HepG2 (cell line): ENCODE data around the gene NBR1. TPM values are rescaled to one million over a fixed set of nuclear protein-coding genes. Genes with fewer than 3 reads are reported as not detected.

ENCODE experiments used
- DBP ChIP-seq: sonication (generic); formaldehyde crosslinking; IDR thresholded peaks from 2 replicates; pipeline ENCODE4 v1.4.0; 2020; ENCODE audit warnings: missing genetic modification reagents; ENCODE audit errors: not compliant biosample characterization
- IKZF1 ChIP-seq: fragments of 450-650 bp; IDR thresholded peaks from 2 replicates; pipeline ENCODE4 v1.7.1; 2016
- JDP2 ChIP-seq: sonication (generic); formaldehyde crosslinking; IDR thresholded peaks from 2 replicates; pipeline ENCODE4 v1.8.1; 2022; ENCODE audit warnings: missing genetic modification reagents, borderline replicate concordance
- NKX3-1 ChIP-seq: sonication (generic); formaldehyde crosslinking; IDR thresholded peaks from 2 replicates; pipeline ENCODE4 v1.5.0; 2020; ENCODE audit warnings: missing genetic modification reagents
- PHF5A ChIP-seq: IDR thresholded peaks from one replicate; pipeline ENCODE4 v1.6.1; 2018; ENCODE audit warnings: low read depth, missing genetic modification reagents; ENCODE audit not compliant: unreplicated experiment
- RFX3 ChIP-seq: IDR thresholded peaks from 2 replicates; pipeline ENCODE4 v1.6.1; 2016; ENCODE audit warnings: missing biosample characterization, missing genetic modification reagents
- RXRA ChIP-seq: sonication (generic); formaldehyde crosslinking; IDR thresholded peaks from 2 replicates; pipeline ENCODE4 v1.5.1; 2020; ENCODE audit warnings: missing genetic modification reagents
- SOX6 ChIP-seq, 2 experiments: fragments of 450-650 bp in 1 of 2; sonication (generic) in 1 of 2; formaldehyde crosslinking in 1 of 2; IDR thresholded peaks; 2 replicates each; pipeline versions ENCODE4 v1.4.0 to v1.6.1; 2017 to 2020; ENCODE audit warnings: antibody characterized with exemption in 1 of 2, mild to moderate bottlenecking in 1 of 2, missing genetic modification reagents in 1 of 2
- SP4 ChIP-seq: sonication (generic); formaldehyde crosslinking; IDR thresholded peaks from 2 replicates; pipeline ENCODE4 v1.8.1; 2023; ENCODE audit warnings: mild to moderate bottlenecking, missing genetic modification reagents
- SRF ChIP-seq: IDR thresholded peaks from 2 replicates; pipeline ENCODE4 v1.6.1; 2011; ENCODE audit warnings: mild to moderate bottlenecking, low read depth, low read length, moderate library complexity
- STAT5B ChIP-seq: sonication (generic); formaldehyde crosslinking; IDR thresholded peaks from 2 replicates; pipeline ENCODE4 v1.4.0; 2020; ENCODE audit warnings: missing genetic modification reagents
- TRIM24 ChIP-seq: sonication (generic); formaldehyde crosslinking; IDR thresholded peaks from 2 replicates; pipeline ENCODE4 v1.8.0; 2022; ENCODE audit warnings: mild to moderate bottlenecking, missing genetic modification reagents
- ZBTB7B ChIP-seq: sonication (generic); formaldehyde crosslinking; IDR thresholded peaks from 2 replicates; pipeline ENCODE4 v1.4.0; 2020; ENCODE audit warnings: missing genetic modification reagents
- ZEB1 ChIP-seq: IDR thresholded peaks from 2 replicates; pipeline ENCODE4 v1.6.1; 2012; ENCODE audit warnings: mild to moderate bottlenecking, low read depth, inconsistent platforms; ENCODE audit not compliant: insufficient replicate concordance
- ZFP36L1 ChIP-seq: sonication (generic); formaldehyde crosslinking; IDR thresholded peaks from 2 replicates; pipeline ENCODE4 v1.8.0; 2022; ENCODE audit warnings: mild to moderate bottlenecking, missing genetic modification reagents, moderate library complexity
- ZNF207 ChIP-seq: fragments of 450-650 bp; IDR thresholded peaks from 2 replicates; pipeline ENCODE4 v1.6.1; 2016; ENCODE audit warnings: antibody characterized with exemption, borderline replicate concordance
- ZNF556 ChIP-seq: sonication (generic); formaldehyde crosslinking; IDR thresholded peaks from 2 replicates; pipeline ENCODE4 v1.4.0; 2020; ENCODE audit warnings: mild to moderate bottlenecking, missing genetic modification reagents, borderline replicate concordance
- ZNF672 ChIP-seq: sonication (generic); formaldehyde crosslinking; IDR thresholded peaks from 2 replicates; pipeline ENCODE4 v1.8.1; 2022; ENCODE audit warnings: missing genetic modification reagents
- ZSCAN22 ChIP-seq: sonication (generic); formaldehyde crosslinking; IDR thresholded peaks from 2 replicates; pipeline ENCODE4 v1.4.0; 2020; ENCODE audit warnings: mild to moderate bottlenecking, missing genetic modification reagents
- polyA plus RNA-seq, 8 experiments: library from polyadenylated mRNA; depleted of rRNA in 3 of 8; stranded (reverse) in 7 of 8; unstranded in 1 of 8; fragments of >200 nt; fragmentation: Illumina TruSeq in 4 of 8; extraction: Trizol in 4 of 8; gene quantifications; 2 replicates each; pipeline versions ENCODE4 v1.2.1 to v1.2.3, GENCODE V29; 2011 to 2016; ENCODE audit warnings: low read depth in 4 of 8, missing spikeins in 1 of 8, mixed read lengths in 1 of 8; ENCODE audit not compliant: insufficient read depth in 1 of 8
- total RNA-seq, 5 experiments: library from RNA; depleted of rRNA; stranded (reverse); fragments of >200 nt; fragmentation: Illumina TruSeq; extraction: Trizol; gene quantifications; 2 replicates each; pipeline ENCODE4 v1.2.3, GENCODE V29; 2016; ENCODE audit warnings: low read depth in 1 of 5
- TF ChIP-seq, protein P1 (sequence below): sonication (generic); formaldehyde crosslinking; IDR thresholded peaks from 2 replicates; pipeline ENCODE4 v1.4.0; 2020; ENCODE audit warnings: mild to moderate bottlenecking, missing genetic modification reagents

Gene NBR1
- total and polyA plus RNA-seq, 2 of the 13 experiments (the other 11 are each of a cell fraction or from before 2014, with no cell fraction given), result 51.7 to 121 TPM

DNA sequence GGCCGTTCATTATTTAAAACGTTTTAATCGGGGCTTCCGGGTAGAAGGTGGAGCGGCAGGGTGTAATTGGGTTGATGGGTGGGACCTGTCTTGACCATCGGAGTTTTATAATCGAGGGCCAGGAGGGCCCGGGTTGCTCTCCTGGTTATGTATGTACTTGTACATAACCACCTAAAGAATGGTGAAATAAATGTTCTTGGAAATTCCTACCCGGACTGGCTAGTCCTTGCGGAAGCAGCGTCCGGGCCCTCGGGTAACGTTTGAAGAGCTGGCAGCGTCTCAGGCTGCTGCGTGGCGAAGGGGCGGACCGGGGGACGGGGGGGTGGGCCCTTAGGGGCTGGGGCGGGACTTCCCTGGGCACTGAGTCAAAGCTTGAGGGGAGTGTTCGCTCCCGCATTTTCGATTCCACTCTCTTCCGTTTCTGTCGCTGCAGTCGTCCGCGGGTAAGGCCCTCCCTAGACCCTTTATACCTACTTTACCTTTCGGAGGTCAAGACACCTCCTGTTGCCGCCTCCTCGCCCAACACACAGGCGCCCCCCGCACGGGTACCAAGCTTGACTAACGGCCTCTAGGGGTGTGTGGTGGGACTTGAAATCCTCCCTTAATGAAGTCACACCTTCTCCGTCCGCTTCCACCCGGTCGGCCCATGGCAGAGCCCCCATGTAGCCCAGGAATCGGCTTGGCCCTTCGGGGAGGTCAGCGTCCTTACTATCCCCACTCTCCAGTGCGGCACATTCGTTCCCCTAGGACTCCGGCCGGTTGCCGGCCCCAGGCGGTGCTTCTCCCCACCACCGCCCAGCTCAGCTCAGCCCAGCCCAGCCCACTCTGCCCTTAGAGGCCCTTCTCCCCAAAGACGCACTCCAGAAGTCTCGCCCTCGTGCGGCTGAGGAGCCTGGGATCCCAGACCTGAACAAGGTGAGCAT lies 40.7 kb downstream of the NBR1 start, which contains the start of gene TMEM106A (continued):
- TF ChIP-seq NKX3-1 (peak; percentile 35; the same call in 1 of the 2 replicates), RFX3 (CRISPR knock-in tag) (no peak), DBP (CRISPR knock-in tag) (no peak), ZEB1 (no peak), ZSCAN22 (CRISPR knock-in tag) (no peak), SRF (no peak), ZNF207 (no peak), PHF5A (peak; percentile 12), STAT5B (CRISPR knock-in tag) (no peak), IKZF1 (no peak), JDP2 (no peak), SP4 (peak; percentile 78), ZFP36L1 (no peak), SOX6 (IDR thresholded peaks at IDR 0.05) (no peak), SOX6 (CRISPR knock-in tag; IDR thresholded peaks at IDR 0.05) (0 out of 2 replicates have a peak, but pooled peaks have one; percentile 34), TRIM24 (CRISPR knock-in tag) (no peak), ZBTB7B (peak; percentile 75), ZNF672 (CRISPR knock-in tag) (no peak), RXRA (CRISPR knock-in tag) (peak; percentile 43; the same call in 1 of the 2 replicates), ZNF556 (CRISPR knock-in tag) (no peak)
- TF ChIP-seq, protein P1, sequence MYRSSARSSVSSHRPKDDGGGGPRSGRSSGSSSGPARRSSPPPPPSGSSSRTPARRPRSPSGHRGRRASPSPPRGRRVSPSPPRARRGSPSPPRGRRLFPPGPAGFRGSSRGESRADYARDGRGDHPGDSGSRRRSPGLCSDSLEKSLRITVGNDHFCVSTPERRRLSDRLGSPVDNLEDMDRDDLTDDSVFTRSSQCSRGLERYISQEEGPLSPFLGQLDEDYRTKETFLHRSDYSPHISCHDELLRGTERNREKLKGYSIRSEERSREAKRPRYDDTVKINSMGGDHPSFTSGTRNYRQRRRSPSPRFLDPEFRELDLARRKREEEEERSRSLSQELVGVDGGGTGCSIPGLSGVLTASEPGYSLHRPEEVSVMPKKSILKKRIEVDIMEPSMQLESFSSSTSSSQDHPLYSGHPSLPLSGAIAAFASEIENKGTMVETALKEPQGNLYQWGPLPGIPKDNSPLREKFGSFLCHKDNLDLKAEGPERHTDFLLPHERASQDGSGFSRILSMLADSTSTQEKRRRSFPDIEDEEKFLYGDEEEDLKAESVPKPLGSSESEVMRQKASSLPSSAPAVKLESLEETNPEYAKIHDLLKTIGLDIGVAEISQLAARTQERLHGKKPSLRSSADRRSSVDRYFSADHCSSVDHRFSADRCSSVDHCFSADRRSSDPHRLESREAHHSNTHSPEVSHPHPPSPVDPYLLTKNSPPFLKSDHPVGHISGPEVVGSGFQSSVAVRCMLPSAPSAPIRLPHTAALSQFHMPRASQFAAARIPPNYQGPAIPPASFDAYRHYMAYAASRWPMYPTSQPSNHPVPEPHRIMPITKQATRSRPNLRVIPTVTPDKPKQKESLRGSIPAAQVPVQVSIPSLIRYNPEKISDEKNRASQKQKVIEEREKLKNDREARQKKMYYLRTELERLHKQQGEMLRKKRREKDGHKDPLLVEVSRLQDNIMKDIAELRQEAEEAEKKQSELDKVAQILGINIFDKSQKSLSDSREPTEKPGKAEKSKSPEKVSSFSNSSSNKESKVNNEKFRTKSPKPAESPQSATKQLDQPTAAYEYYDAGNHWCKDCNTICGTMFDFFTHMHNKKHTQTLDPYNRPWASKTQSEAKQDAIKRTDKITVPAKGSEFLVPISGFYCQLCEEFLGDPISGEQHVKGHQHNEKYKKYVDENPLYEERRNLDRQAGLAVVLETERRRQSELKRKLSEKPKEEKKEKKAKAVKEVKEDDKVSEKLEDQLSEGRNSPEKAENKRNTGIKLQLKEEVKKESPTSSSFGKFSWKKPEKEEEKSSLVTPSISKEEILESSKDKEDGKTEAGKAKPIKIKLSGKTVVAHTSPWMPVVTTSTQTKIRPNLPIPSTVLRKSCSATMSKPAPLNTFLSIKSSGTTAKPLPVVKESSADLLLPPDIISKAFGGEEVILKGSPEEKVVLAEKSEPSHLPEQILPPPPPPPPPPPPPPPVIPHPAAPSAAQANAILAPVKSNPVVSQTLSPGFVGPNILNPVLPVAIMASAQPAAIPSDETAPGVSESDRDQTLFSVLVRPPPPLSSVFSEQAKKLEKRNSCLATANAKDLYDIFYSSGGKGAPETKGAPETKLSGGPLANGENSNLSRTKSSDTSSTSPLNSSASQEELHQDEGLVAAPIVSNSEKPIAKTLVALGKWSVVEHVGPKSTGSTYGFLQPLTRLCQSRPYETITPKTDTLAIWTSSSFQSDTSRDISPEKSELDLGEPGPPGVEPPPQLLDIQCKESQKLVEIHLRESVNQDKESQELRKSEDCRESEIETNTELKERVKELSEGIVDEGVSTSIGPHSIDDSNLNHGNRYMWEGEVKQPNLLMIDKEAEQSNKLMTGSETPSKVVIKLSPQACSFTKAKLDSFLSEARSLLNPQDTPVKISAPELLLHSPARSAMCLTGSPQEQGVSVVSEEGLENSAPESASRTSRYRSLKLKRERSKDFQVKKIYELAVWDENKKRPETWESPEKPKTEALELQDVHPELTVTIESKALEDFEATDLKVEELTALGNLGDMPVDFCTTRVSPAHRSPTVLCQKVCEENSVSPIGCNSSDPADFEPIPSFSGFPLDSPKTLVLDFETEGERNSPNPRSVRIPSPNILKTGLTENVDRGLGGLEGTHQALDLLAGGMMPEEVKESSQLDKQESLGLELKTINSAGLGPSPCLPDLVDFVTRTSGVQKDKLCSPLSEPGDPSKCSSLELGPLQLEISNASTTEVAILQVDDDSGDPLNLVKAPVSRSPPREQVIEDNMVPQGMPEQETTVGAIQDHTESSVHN (CRISPR knock-in tag), result no peak
